Psoas muscle (tissue), 8 donors: Measurements from ENCODE around the gene KLF13. TPM values are rescaled to one million over a fixed set of nuclear protein-coding genes. Genes with fewer than 3 reads are reported as not detected.

Experiments
- ATAC-seq, 4 donors: fragments of 200-7000 bp; cut with Tn5 transposase; one replicate each; pipeline ENCODE4 v1.9.1; 2020; ENCODE audit warnings: moderate library complexity in 3 of 4, mild to moderate bottlenecking in 2 of 4
- DNase-seq, 2 donors: peaks; one replicate each; pipeline ENCODE4 v3.0.0-alpha.2; 2020
- H3K27ac ChIP-seq: fragments of 200-600 bp; one replicate; pipeline ENCODE4 v1.8.0; 2022
- H3K27me3 ChIP-seq, 3 donors: fragments of 200-600 bp in 1 of 3; one replicate each; pipeline versions ENCODE4 v1.6.1 to v1.8.0; 2013 to 2022; ENCODE audit warnings: low read length in 2 of 3, mild to moderate bottlenecking in 2 of 3, moderate library complexity in 1 of 3; ENCODE audit not compliant: insufficient read depth in 3 of 3
- H3K36me3 ChIP-seq, 2 donors: fragments of 200-600 bp in 1 of 2; one replicate each; pipeline versions ENCODE4 v1.6.1 to v1.8.0; 2013 to 2022; ENCODE audit warnings: low read depth in 1 of 2, mild to moderate bottlenecking in 1 of 2, moderate library complexity in 1 of 2; ENCODE audit not compliant: insufficient read depth in 1 of 2
- H3K4me1 ChIP-seq: fragments of 200-600 bp; one replicate; pipeline ENCODE4 v1.8.0; 2022
- H3K4me3 ChIP-seq: fragments of 200-600 bp; one replicate; pipeline ENCODE4 v1.8.0; 2022; ENCODE audit warnings: mild to moderate bottlenecking
- H3K9me3 ChIP-seq: fragments of 200-600 bp; one replicate; pipeline ENCODE4 v1.8.0; 2022
- CTCF ChIP-seq: fragments of 200-600 bp; IDR thresholded peaks from one replicate; pipeline ENCODE4 v1.8.0; 2022; ENCODE audit warnings: antibody characterized with exemption
- WGBS, 3 donors: extraction: QIAGEN DNeasy Blood & Tissue Kit; methylation state at CpG; one replicate each; pipeline versions ENCODE4 v1.1.6 to v1.1.7; 2013; 5-methylcytosine and 5-hydroxymethylcytosine counted together
- intact Hi-C, 2 donors: fragments of 100-400 bp; cut with DNase I; formaldehyde crosslinking; loops; one replicate each; pipeline versions ENCODE4 v1.11.0 to v1.14.2; 2022
- polyA plus RNA-seq, 3 donors: library from polyadenylated mRNA; stranded (reverse); fragments of 200-250 nt; gene quantifications; one replicate each; pipeline ENCODE4 v1.2.3, GENCODE V29; 2013
- total RNA-seq, 4 donors: library from RNA; stranded (reverse); fragmentation: NEBNext Ultra II Directional in 2 of 4; extraction: Animal tissue kit (Norgen Biotek cat#: 25700) in 2 of 4; gene quantifications; one replicate each; pipeline versions ENCODE4 v1.2.1 to v1.2.4, GENCODE V29; 2021 to 2023
- donor health status: healthy with polysubstance abuse.
- donor health status: DM: no; HTN: no; CAD: no; lungs with moderate emphysema.
- donor health status: Bipolar disorder and iron deficiency.
- donor health status: healthy.
- donor health status: DM: yes; HTN: yes; CAD: no.
- donor health status: DM: no; HTN: no; CAD: no.
- donor health status: DM: no; HTN: no; CAD: no.
- donor health status: DM: yes; HTN: yes; CAD: no.

Gene KLF13
- total and polyA plus RNA-seq, 7 donors: 11.9 to 45.6 (median 24.5) TPM

DNA sequence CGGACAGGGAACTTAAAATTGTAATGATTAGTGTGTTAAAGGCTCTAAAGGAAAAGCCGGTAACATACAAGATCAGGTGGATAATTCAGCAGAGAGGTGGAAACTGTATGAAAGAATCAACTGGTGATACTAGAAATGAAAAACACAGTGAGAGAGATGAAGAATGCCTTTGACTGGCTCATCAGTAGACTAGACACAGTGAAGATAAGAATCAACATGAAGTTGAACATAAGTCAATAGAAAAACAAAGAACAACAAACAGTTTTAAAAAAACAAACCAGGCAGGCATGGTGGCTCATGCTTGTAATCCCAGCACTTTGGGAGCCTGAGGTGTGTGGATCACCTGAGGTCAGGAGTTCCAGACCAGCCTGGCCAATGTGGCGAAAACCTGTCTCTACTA is 82.1 kb downstream of the KLF13 start:
- Histone ChIP-seq H3K4me3 (no peak overlapping the region), H3K27ac (no peak overlapping the region), H3K27me3 (peaks cover 0 to under 1% (median 0%) of the 10 kb centered on the region in 3 donors), H3K9me3 (no peaks in the 10 kb centered on the region), H3K36me3 (no peaks in the 10 kb centered on the region), H3K4me1 (no peaks in the 10 kb centered on the region)
- ATAC-seq (no peak), DNase-seq (no peak)
- no peak for TF ChIP-seq CTCF
- 97 to 98% (median 97%) methylated on average over 3 of the region's 3 CpGs for WGBS, 3 donors
- intact Hi-C loops: loop anchor here in 1 of 2 donors (10.0 kb wide), 1 partner anchor 194 kb away; no protein-coding TSS in a partner anchor

DNA sequence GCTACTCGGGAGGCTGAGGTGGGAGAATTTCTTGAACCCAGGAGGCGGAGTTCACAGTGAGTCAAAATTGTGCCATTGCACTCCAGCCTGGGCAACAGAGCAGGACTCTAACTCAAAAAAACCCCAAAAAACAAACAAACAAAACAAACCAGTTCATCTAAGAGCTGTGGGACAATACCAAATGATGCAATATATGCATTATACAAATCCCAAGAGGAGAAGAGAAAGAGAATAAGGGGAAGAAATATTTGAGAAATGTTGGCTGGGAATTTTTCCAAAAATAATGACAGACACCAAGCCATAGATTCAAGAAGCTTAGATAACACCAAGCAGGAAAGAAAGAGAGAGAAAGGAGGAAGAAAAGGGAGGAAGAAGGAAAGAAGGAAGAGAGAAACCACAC is 82.5 kb downstream of the KLF13 start:
- TF ChIP-seq CTCF: no peak
- Histone ChIP-seq H3K9me3 (no peaks in the 10 kb centered on the region), H3K4me1 (no peaks in the 10 kb centered on the region), H3K4me3 (no peak overlapping the region), H3K27ac (no peak overlapping the region), H3K27me3 (no peaks in the 10 kb centered on the region), H3K36me3 (no peaks in the 10 kb centered on the region)
- whole genome bisulfite sequencing, 3 donors: 92 to 98% (median 98%) methylated on average over 2 of the region's 2 CpGs
- intact Hi-C loops: loop anchor here in 1 of 2 donors (10.0 kb wide), 1 partner anchor 194 kb away; no protein-coding TSS in a partner anchor
- no peak for DNase-seq
- ATAC-seq: no peak

GRCh38 chr15:31412824-31413223 is 86.2 kb downstream of the KLF13 start:
- Histone ChIP-seq H3K9me3 (no peaks in the 10 kb centered on the region), H3K36me3 (no peaks in the 10 kb centered on the region), H3K27ac (no peak overlapping the region), H3K4me3 (no peak overlapping the region), H3K4me1 (no peaks in the 10 kb centered on the region), H3K27me3 (no peaks in the 10 kb centered on the region)
- DNase-seq: no peak
- WGBS, 3 donors: 79 to 90% (median 80%) methylated on average over 2 of the region's 2 CpGs
- intact Hi-C loops: no loop called here
- ATAC-seq: no peak
- no peak for TF ChIP-seq CTCF

- Histone ChIP-seq H3K4me1 (no peaks in the 10 kb centered on the region), H3K27me3 (no peaks in the 10 kb centered on the region), H3K4me3 (no peak overlapping the region), H3K36me3 (no peaks in the 10 kb centered on the region), H3K27ac (no peak overlapping the region), H3K9me3 (peaks cover 10% of the 10 kb centered on the region)
- 30 to 69% (median 51%) methylated on average over 1 of the region's 1 CpG for WGBS, 3 donors
- intact Hi-C loops: no loop called here
- no peak for ATAC-seq
- no peak for DNase-seq
- TF ChIP-seq CTCF: no peak
Observed at GRCh38 chr15:31415201-31415600, 88.6 kb downstream of the KLF13 start.

GRCh38 chr15:31419820-31420219 is 93.2 kb downstream of the KLF13 start:
- Histone ChIP-seq H3K36me3 (no peaks in the 10 kb centered on the region), H3K4me3 (no peak overlapping the region), H3K9me3 (peaks cover 13% of the 10 kb centered on the region), H3K27ac (no peak overlapping the region), H3K27me3 (no peaks in the 10 kb centered on the region), H3K4me1 (no peaks in the 10 kb centered on the region)
- no peak for TF ChIP-seq CTCF
- DNase-seq: no peak
- intact Hi-C loops: no loop called here
- 98 to 100% (median 98%) methylated on average over 3 of the region's 3 CpGs for WGBS, 3 donors
- no peak for ATAC-seq
